Ramos (cell line): ENCODE measurements around the gene DDIT3.

Source experiments
- in situ Hi-C: fragments of 300-500 bp; cut with MboI; formaldehyde crosslinking; loops from one replicate; pipeline ENCODE4 v1.14.3; 2022; ENCODE audit warnings: low sequenced_read_pairs; ENCODE audit not compliant: unreplicated experiment

Gene DDIT3

GRCh38 chr12:57548013-57548315, 27.6 kb upstream of the DDIT3 start:
- in situ Hi-C loops, result no loop called here

GRCh38 chr12:57547288-57548012, 27.1 kb upstream of the DDIT3 start:
- in situ Hi-C loops, result no loop called here

- in situ Hi-C loops, result no loop called here
These were observed 26.3 kb upstream of the DDIT3 start, which contains the start of gene DCTN2 for GRCh38 chr12:57546438-57547287. DCTN2 (minus strand) TSS chr12:57547192; CDS start chr12:57547063, 129 bp downstream.

- in situ Hi-C loops, result no loop called here
These were observed 25.6 kb upstream of the DDIT3 start for GRCh38 chr12:57545809-57546437.

GRCh38 chr12:57543581-57543980, 23.3 kb upstream of the DDIT3 start:
- in situ Hi-C loops, result no loop called here

- in situ Hi-C loops, result no loop called here
These were observed 21.4 kb upstream of the DDIT3 start for GRCh38 chr12:57541717-57542116.

- in situ Hi-C loops, result no loop called here
These were observed 20.7 kb upstream of the DDIT3 start for GRCh38 chr12:57541001-57541400.

GRCh38 chr12:57539134-57539768, 18.9 kb upstream of the DDIT3 start:
- in situ Hi-C loops, result no loop called here

GRCh38 chr12:57536597-57536942, 16.3 kb upstream of the DDIT3 start:
- in situ Hi-C loops, result no loop called here

GRCh38 chr12:57535764-57536596, 15.7 kb upstream of the DDIT3 start:
- in situ Hi-C loops, result no loop called here

- in situ Hi-C loops, result no loop called here
These were observed 14.8 kb upstream of the DDIT3 start for GRCh38 chr12:57534991-57535543.

GRCh38 chr12:57534250-57534649, 13.9 kb upstream of the DDIT3 start:
- in situ Hi-C loops, result no loop called here

GRCh38 chr12:57533108-57533507, 12.8 kb upstream of the DDIT3 start:
- in situ Hi-C loops, result no loop called here

GRCh38 chr12:57531836-57532235, 11.5 kb upstream of the DDIT3 start:
- in situ Hi-C loops, result no loop called here

GRCh38 chr12:57530396-57531142, 10.3 kb upstream of the DDIT3 start:
- in situ Hi-C loops, result no loop called here

GRCh38 chr12:57529831-57530230, 9.5 kb upstream of the DDIT3 start:
- in situ Hi-C loops, result no loop called here

- in situ Hi-C loops, result no loop called here
These were observed 8.7 kb upstream of the DDIT3 start for GRCh38 chr12:57528831-57529555.

GRCh38 chr12:57528176-57528575, 7.9 kb upstream of the DDIT3 start:
- in situ Hi-C loops, result no loop called here
